HG02642 (cell line): ENCODE measurements around the gene PROZ.
"Not testable (repeated sequence)": the region's sequence is repeated elsewhere in the genome, so short reads cannot be mapped to it uniquely, and the experiment has no call there.

Experiments
- ATAC-seq: cut with Tn5 transposase; IDR thresholded peaks from one replicate; pipeline ENCODE4 v1.9.1; 2021; ENCODE audit warnings: mild to moderate bottlenecking; ENCODE audit not compliant: unreplicated experiment, poor library complexity

Gene PROZ

DNA sequence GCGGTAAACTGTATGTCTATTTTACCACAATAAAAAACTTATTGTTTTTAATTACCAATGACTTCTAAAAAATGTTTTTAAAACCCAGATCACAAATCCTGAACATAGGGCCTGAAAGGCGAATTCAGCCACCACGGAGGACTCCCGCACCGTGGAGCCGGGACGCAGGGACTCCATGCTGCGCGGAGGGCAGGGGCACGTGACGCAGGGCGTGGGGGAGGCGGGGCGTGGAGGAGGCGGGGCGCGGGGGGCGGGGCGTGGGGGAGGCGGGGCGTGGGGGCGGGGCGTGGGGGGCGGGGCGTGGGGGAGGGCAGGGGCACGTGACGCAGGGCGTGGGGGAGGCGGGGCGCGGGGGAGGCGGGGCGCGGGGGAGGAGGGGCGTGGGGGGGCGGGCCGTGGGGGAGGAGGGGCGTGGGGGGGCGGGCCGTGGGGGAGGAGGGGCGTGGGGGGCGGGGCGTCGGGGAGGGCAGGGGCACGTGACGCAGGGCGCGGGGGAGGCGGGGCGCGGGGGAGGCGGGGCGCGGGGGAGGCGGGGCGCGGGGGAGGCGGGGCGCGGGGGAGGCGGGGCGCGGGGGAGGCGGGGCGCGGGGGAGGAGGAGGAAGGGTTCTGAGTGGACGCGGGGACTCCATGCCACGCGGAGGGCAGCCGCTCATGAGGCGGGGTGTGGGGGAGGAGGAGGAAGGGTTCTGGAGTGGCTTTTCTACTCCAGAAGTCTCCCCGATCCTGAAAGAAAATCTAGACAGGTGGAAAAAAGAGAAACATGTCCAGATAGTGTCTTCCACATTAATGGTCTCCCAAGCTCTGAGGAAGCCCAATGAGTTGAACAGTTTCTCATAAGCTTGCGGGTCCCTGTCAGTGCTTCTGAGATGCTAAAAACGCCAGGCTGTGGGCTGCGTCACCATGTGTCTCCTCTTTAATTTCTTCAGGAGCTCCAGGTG lies 4.4 kb upstream of the PROZ start:
- peak; percentile 59 for ATAC-seq

DNA sequence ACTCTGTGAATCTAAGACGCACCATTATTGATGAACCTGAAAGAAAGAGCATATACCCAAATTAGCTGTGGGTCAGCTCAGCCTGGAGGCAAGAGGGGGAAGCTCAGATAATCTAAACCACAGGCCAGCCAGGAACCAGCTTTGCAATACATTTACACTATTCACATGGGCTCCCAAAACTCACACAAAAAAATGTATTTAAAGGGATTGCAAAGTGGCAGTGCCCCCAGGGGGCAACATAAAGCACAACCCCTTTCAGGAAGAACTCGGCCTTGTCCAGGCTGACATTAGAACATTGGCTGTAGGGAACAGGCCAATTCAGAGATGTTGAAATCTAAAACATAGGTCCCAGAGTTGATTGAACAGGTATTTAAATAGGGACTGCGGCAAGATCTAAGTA lies 3.2 kb upstream of the PROZ start:
- ATAC-seq: no peak

DNA sequence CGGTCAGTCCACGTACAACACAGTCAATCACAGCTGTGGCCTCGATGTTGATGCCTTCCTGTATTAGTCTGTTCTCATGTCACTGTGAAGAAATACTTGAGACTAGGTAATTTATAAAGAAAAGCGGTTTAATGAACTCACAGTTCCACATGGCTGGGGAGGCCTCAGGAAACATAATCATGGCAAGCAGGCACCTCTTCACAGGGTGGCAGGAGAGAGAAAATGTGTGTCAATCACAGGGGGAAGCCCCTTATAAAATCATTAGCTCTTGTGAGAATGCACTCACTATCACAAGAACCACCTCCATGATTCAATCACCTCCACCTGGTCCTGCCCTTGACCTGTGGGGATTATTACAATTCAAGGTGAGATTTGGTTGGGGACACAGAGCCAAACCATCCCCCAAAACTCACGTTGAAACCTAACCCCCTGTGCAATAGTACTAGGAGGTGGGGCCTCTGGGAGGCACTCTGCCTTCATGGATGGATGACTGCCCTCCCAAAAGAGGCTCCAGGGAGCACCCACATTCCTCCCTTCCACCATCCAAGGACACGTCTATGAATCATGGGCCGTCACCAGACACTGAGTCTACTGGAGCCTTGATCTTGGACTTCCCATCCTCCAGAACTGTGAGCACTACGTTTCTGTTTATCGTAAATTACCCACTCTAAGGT lies 2.3 kb upstream of the PROZ start:
- no peak for ATAC-seq

DNA sequence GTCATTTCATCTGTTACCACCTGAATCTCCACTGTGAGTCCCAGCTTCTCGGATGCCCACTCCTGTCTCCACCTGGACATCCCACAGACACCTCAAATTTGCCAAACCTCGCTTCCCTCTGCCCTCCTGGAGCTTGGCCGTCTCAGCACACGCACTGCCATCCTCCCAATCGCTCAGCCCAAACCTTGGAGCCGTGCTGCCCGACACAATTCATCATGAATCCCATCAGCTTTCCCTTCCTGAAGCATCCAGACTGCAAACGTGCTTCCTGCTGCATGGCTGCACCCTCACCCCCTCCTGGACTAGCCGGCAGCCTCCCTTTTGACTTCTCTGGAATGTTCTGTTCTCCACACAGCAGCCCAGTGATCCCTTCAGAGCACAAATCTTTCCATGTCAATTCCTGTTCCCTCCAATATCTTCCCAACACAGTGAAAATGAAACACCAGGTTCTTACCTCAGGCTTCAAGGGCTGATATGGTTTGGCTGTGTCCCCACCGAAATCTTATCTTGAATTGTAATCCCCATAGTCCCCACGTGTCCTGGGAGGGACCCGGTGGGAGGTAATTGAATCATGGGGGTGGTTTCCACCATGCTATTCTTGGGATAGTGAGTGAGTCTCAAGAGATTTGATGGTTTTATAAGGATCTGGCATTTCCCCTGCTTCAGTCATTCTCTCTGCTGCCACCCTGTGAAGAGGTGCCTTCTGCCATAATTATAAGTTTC lies 1.1 kb upstream of the PROZ start:
- no peak for ATAC-seq

DNA sequence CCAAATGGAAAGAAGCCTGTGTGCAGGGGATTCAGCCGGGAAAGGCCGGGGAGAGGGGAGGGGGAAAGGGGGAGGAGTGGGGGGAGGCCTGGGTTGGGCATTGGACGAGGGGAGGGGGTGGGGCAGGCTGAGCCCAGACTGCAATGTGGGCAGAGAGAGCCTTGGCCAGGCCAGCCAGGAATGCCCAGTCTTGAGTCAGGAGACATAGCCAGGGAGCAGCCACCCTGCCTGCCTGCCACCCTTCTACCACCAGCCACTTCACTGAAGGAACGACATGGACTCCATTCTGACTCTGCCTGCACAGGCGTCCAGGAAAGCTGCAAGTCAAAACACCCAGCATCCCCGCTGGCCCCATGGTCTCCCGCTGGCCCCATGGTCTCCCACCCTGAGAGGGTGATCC lies 498 bp downstream of the PROZ start:
- ATAC-seq: no peak

DNA sequence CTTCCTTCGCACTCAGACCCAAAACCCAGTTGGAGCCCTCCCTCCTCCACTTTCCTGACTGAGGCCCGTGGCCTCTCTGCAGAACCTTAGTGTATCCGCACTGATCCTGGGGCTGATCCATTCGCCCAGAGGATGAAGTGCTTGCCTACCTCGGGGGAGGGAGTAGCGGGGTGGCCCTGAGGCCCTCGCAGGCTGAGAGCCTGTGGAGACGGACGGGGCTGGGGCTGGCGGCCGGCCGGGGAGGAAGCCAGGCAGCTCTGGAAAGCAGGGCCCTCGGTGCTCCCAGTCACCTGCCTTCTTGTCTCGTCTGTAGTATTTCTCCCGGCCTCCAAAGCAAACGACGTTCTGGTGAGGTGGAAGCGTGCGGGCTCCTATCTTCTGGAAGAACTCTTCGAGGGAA lies 1.3 kb downstream of the PROZ start:
- no peak for ATAC-seq

DNA sequence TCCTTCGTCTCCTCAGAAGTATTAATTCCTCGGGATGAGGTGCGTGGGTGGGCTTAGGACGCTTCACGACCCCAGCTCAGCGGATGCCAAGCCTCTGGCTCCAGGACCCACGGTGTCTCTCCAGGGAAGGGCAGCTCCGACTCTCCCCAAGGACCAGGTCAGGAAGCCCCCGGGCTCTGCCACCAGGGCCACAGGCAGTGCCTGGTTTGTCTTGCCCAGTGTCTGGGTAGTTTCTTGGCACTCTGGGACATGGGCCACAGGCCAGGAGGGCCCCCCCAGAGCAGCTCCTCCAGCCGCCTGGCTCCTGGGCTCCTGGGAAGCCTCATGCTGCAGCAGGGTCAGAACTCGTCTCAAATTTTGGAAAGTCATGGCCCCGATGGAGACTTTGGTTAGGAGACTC lies 2.5 kb downstream of the PROZ start:
- no peak for ATAC-seq

DNA sequence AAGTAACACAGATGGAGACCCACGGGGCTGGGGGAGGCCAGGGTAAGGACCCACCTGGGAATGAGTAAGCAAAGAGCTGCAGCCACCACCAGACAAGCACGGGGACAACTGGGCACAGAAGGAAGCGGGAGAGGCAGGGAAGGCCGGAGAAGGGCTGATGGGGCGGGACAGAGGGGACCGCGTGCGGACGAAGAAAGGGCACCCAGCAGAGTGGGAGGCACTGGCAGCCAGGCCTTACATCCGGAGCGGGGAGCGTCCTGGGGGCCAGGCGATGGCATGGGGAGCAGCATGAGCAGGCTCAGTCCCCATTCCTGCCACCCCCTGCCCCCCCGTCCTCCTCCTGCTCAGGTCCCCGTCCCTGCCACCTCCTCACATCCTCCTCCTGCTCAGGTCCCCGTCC lies 3.0 kb downstream of the PROZ start:
- no peak for ATAC-seq

DNA sequence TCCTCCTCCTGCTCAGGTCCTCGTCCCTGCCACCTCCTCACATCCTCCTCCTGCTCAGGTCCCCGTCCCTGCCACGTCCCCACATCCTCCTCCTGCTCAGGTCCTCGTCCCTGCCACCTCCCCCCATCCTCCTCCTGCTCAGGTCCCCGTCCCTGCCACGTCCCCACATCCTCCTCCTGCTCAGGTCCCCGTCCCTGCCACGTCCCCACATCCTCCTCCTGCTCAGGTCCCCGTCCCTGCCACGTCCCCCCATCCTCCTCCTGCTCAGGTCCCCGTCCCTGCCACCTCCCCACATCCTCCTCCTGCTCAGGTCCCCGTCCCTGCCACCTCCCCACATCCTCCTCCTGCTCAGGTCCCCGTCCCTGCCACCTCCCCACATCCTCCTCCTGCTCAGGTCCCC lies 3.5 kb downstream of the PROZ start:
- ATAC-seq: not testable (repeated sequence)

DNA sequence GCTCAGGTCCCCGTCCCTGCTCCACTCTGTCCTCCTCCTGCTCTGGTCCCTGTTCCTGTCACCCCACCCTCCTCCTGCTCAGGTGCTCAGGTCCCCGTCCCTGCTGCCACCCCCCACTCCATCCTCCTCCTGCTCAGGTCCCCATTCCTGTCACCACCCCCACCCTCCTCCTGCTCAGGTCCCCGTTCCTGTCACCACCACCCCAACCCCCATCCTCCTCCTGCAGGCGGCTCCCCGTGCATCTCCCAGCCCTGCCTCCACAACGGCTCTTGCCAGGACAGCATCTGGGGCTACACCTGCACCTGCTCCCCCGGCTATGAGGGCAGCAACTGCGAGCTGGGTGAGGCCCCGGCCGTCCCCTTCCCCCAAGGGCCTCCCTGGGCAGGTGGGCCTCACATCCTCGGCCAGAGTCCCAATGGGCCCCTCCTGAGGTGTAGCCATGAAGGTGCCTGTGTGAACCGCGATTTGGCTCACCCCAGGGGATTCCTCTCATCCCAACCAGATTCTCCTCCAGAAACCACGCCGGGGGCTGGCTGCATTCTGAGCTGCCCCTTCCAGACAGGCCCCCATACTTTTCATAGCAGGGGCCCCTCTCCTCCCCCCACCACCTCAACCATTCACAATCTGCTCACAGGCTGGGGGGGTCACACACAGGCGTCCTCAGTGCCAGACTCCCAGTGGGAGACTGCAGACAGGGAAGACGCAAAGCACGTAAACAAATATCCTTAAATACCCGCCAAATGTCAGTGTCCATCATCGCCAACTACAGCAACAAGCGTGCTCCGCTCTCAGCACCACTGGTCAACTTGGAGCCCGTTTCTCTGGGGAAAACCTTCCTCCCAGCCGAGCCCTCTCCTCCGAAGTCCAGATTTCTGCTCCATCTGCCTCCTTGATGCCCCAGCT lies 4.6 kb downstream of the PROZ start:
- no peak for ATAC-seq

DNA sequence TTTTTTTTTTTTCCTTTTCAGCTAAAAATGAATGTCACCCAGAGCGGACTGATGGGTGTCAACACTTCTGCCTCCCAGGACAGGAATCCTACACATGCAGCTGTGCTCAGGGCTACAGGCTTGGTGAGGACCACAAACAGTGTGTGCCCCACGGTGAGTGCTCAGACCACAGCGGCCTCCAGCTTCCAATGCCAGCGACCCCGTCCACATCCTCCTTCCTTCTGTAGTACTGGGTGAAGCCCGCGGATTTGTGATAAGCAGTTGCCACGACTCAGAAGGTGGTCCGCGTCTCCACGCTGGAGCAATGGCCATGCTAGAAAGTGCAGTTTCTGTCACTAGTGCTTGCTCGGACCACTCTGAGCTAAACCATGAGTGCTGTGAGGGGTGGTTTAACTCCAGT lies 6.0 kb downstream of the PROZ start:
- ATAC-seq: no peak

DNA sequence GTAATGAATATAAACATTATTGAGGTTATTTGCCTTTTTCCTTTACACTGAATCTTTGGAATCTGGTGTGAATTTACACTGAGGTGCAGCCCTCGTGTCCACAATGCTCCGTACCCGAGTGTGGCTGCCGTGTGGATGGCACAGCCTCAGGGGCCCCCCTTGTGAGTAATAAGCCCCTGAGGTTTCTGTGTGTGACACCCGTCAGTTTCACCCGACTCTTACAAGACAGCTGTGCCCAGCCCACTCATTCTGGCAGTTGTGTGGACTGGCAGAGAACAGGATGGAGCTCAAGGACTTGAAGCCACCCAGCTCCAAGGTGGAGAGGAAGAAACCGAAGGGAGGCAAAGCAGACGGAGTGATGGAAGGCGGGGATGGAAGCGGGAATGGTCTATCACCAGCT lies 7.8 kb downstream of the PROZ start:
- no peak for ATAC-seq

DNA sequence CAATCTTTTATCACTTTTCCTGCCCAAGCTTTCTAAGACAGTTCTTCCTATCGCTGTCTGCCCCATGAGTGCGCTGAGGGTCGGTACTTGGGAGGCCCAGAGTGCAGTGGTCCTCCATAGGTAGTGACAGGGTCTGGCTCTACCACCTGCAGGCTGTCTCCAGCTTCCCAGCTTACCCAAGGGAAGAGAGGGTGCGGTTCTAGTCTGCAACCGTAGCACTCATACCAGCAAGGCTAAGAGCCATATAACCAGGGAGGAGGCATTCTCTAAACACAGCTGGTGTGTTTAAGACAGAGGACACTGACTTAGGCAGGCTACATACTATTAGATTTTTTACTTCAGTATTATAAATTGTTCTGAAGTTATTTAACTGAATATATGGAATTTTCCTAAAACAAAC lies 8.2 kb downstream of the PROZ start:
- ATAC-seq: no peak

DNA sequence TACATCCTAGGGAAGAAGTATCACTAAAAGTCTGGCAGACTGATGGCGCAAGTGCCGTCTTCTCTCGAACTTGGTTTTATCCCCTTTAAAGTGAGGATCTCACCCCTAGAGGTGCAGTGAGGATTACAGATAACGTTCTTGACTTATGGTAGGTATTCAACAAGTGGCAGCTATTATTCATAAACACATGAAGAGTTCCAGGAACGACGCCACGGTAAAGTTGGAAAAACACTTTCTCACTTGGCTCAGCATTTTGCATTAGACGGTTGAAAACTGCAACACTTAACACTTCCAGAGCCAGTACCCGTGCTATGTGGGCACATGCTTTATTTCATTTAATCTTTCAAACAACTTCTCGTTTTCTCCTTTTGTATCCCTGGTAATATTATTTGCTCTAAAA lies 8.7 kb downstream of the PROZ start:
- no peak for ATAC-seq

DNA sequence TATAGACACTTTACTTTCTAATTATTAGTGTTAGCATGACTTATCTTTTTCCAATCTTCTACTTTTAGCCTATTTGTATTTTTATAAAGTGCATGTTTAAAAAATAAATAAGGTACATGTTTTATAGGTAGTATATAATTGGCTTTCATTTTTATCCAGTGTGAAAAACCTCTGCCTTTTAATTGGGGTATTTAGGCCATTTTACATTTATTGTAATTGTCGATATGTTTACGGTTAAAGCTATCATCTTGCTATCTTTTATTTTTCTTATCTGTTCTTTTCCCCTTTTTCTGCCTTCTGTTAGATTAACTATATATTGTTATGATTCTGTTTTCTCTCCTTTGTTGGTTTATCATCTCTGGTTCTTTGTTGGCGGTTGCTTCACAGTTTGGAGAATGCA lies 9.1 kb downstream of the PROZ start:
- no peak for ATAC-seq

DNA sequence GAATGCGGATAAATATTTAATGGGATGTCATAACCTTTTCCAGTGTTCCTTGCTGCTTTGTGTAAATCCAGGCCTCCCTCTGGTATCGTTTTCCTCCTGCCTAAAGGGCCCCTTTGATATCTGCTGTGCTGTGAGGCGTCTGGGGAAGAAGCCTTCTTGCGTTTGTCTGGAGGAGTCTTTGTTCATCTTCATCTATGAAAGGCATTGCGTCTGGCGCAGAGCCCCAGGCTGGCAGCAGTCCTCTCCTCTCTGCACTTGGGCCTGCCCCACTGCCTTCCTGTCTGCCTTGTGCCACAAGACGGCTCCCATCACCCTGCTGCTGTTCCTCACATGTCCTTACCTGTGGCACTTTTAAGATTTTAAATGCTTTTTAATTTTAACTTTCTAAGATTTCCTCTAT lies 9.8 kb downstream of the PROZ start:
- ATAC-seq: no peak

DNA sequence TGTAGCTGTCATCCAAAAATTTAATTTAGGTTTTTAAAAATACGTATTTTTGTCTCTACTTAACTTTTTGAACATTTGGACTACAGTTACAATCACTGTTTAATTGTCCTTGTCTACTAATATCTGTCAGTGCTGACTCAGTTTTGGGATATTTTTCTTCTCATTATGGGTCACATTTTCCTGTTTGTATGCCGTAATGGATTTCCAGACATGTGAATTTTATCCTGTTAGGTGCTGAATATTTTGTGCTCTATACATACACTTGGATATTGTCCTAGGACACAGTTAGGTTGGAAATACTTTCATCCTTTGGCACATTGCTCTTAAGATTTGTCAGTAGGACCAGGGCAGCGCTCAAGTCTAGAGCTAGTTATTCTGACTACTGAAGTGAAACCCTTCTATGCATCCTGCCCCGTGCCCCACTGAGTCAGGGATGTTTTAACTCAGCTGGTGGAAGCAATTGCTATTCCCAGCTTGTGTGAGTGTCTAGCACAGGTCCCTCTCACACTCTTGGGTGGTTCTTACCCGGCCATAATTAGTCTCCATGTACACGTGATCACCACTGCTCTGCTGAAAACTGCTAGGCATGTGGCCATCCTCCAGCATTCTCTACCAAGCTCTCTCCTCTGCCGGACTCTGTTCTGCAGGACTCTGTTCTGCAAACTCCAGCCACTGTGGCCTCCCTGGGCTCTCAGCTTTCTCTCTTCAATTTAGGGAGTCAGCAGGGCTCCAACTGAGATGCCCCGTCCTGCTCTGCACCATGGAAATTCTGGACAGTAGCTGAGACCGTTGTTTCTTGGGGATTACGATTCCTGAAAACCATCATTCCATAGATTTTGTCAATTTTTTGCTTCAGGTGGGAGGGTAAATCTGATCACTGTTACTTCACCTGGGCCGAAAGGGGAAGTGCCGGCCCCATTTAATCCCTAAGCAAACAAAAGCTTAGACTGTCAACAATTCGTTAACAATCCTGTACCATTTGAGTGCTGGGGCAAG lies 11.1 kb downstream of the PROZ start:
- ATAC-seq: no peak

DNA sequence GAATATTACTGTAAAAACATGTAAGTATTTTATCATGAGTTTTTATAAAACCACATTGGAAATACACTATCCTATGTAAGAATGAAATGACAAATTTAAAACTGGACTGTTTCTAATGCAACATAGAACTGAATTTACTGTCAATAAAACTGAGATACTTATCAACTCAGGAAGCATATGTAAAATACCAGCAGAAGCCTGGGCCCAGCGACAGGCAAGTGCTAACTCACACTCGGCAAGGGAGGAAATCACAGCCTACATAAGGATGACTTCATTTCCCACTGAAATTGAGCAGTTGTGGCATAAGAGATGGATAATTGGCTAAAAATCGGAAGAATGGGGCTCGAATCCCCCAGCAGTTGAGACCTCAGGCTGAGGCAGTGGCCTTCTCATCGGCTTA lies 12.1 kb downstream of the PROZ start:
- no peak for ATAC-seq
